Ascending aorta (tissue), 2 donors: Measurements from ENCODE around the gene LRIG1. TPM values are rescaled to one million over a fixed set of nuclear protein-coding genes. Genes with fewer than 3 reads are reported as not detected.

Experiments
- DNase-seq, 2 donors: peaks; one replicate each; pipeline ENCODE4 v3.0.0-alpha.2; 2019; ENCODE audit warnings: low spot score in 2 of 2
- H3K27ac ChIP-seq, 2 donors: fragments of 200-600 bp; sonication (generic); one replicate each; pipeline ENCODE4 v1.5.1; 2016 to 2017; ENCODE audit warnings: mild to moderate bottlenecking in 1 of 2
- H3K27me3 ChIP-seq: fragments of 200-600 bp; sonication (generic); one replicate; pipeline ENCODE4 v1.5.1; 2017
- H3K36me3 ChIP-seq, 2 donors: fragments of 200-600 bp; sonication (generic); one replicate each; pipeline ENCODE4 v1.5.1; 2016
- H3K4me1 ChIP-seq, 2 donors: fragments of 200-600 bp; sonication (generic); one replicate each; pipeline ENCODE4 v1.5.1; 2016 to 2017; ENCODE audit warnings: mild to moderate bottlenecking in 1 of 2
- H3K4me3 ChIP-seq, 2 donors: fragments of 200-600 bp; sonication (generic); one replicate each; pipeline ENCODE4 v1.5.1; 2016 to 2017; ENCODE audit warnings: mild to moderate bottlenecking in 1 of 2
- H3K9me3 ChIP-seq, 2 donors: fragments of 200-600 bp; sonication (generic); one replicate each; pipeline ENCODE4 v1.5.1; 2016
- CTCF ChIP-seq, 3 experiments: fragments of 200-600 bp in 2 of 3; fragments of 450-650 bp in 1 of 3; sonication (generic) in 2 of 3; IDR thresholded peaks; one replicate each; pipeline ENCODE4 v1.5.1; 2016 to 2019; ENCODE audit warnings: antibody characterized with exemption in 3 of 3, mild to moderate bottlenecking in 1 of 3, moderate library complexity in 1 of 3
- intact Hi-C: fragments of 100-400 bp; cut with DNase I; formaldehyde crosslinking; loops from one replicate; pipeline ENCODE4 v1.15.1; 2023
- total RNA-seq: library from RNA; depleted of rRNA; stranded (reverse); fragments of >200 nt; gene quantifications from one replicate; pipeline ENCODE4 v1.1.0, GENCODE V29; 2016

Gene LRIG1
- total RNA-seq, 1 donor from 2014 or later = 62.3 TPM

- H3K27ac ChIP-seq = peak overlapping the region; percentile 90 to 92
These were observed 1.9 kb downstream of the LRIG1 start for GRCh38 chr3:66498687-66499621.

GRCh38 chr3:66497985-66498671 is 2.7 kb downstream of the LRIG1 start:
- intact Hi-C loops = no loop called here
- peaks cover 7 to 49% of the 10 kb centered on the region in 2 donors for H3K4me1 ChIP-seq

More at GRCh38 chr3:66498687-66499621, 1.9 kb downstream of the LRIG1 start:
- Histone ChIP-seq H3K4me3 (peak overlapping the region; percentile 85 to 98), H3K9me3 (no peaks in the 10 kb centered on the region), H3K27me3 (no peaks in the 10 kb centered on the region), H3K4me1 (peaks cover 4 to 40% of the 10 kb centered on the region in 2 donors), H3K36me3 (no peaks in the 10 kb centered on the region)
- intact Hi-C loops = no loop called here
- no peak for TF ChIP-seq CTCF (IDR thresholded peaks at IDR 0.05)
- peak in 1 of 2 donors; percentile 80 for DNase-seq

GRCh38 chr3:66497288-66497984 is 3.4 kb downstream of the LRIG1 start:
- peak in 1 of 2 donors; percentile 68 for DNase-seq
- Histone ChIP-seq H3K27ac (peak overlapping the region; percentile 90 to 92), H3K27me3 (no peaks in the 10 kb centered on the region), H3K4me3 (peak overlapping the region in 1 of 2 donors; percentile 85), H3K9me3 (no peaks in the 10 kb centered on the region), H3K4me1 (peaks cover 7 to 54% of the 10 kb centered on the region in 2 donors), H3K36me3 (no peaks in the 10 kb centered on the region)
- TF ChIP-seq CTCF (IDR thresholded peaks at IDR 0.05) = no peak
- intact Hi-C loops = no loop called here

More at GRCh38 chr3:66497985-66498671, 2.7 kb downstream of the LRIG1 start:
- TF ChIP-seq CTCF (IDR thresholded peaks at IDR 0.05) = no peak
- Histone ChIP-seq H3K27me3 (no peaks in the 10 kb centered on the region), H3K36me3 (no peaks in the 10 kb centered on the region), H3K9me3 (no peaks in the 10 kb centered on the region), H3K27ac (peak overlapping the region; percentile 90 to 92), H3K4me3 (peak overlapping the region; percentile 85 to 98)
- no peak for DNase-seq

- TF ChIP-seq CTCF (IDR thresholded peaks at IDR 0.05) = no peak
- Histone ChIP-seq H3K4me1 (peaks cover 7 to 61% of the 10 kb centered on the region in 2 donors), H3K27ac (peak overlapping the region; percentile 90 to 92), H3K9me3 (no peaks in the 10 kb centered on the region), H3K36me3 (no peaks in the 10 kb centered on the region), H3K4me3 (peak overlapping the region in 1 of 2 donors; percentile 85), H3K27me3 (no peaks in the 10 kb centered on the region)
- intact Hi-C loops = no loop called here
- DNase-seq = no peak
These were observed 4.1 kb downstream of the LRIG1 start for GRCh38 chr3:66496746-66497145.

GRCh38 chr3:66496301-66496700 is 4.5 kb downstream of the LRIG1 start:
- Histone ChIP-seq H3K27me3 (no peaks in the 10 kb centered on the region), H3K36me3 (no peaks in the 10 kb centered on the region), H3K4me3 (peak overlapping the region in 1 of 2 donors; percentile 85), H3K27ac (peak overlapping the region; percentile 90 to 92), H3K4me1 (peaks cover 7 to 61% of the 10 kb centered on the region in 2 donors), H3K9me3 (no peaks in the 10 kb centered on the region)
- no peak for TF ChIP-seq CTCF (IDR thresholded peaks at IDR 0.05)
- no peak for DNase-seq
- intact Hi-C loops = no loop called here
